ENCODE results near the gene NIM1K. TPM values are rescaled to one million over a fixed set of nuclear protein-coding genes. Genes with fewer than 3 reads are reported as not detected.

NIM1K gene
- total RNA-seq, 2 donors from 2014 or later: 0.43 to 0.48 TPM

Other genes with a start within 250 kb of the NIM1K start
- under 1 TPM in 1 of 2 donors, not detected in 1; 0.63 TPM for gene ANXA2R, start 151.9 kb upstream of the NIM1K start, total RNA-seq
- 10 to 100 TPM; 14.8 to 16.4 TPM for gene ZNF131, start 71.3 kb upstream of the NIM1K start, total RNA-seq
- gene HMGCS1, start 121.2 kb downstream of the NIM1K start, total RNA-seq: 10 to 100 TPM in 1 of 2 donors, 1 to 10 TPM in 1; 6.3 to 17.5 TPM
- gene CCL28, start 220.2 kb downstream of the NIM1K start, total RNA-seq: 1 to 10 TPM in 1 of 2 donors, under 1 TPM in 1; 0.30 to 1.3 TPM

Data from right atrium auricular region (tissue), 2 donors.